Fibroblast of lung (primary cell): ENCODE data around the gene HPN.
"Not testable (repeated sequence)": the region's sequence is repeated elsewhere in the genome, so short reads cannot be mapped to it uniquely, and the experiment has no call there.

Experiments used
- EZH2 ChIP-seq: IDR thresholded peaks from 2 replicates; pipeline ENCODE4 v1.5.1; 2012; ENCODE audit warnings: low read length, control low read depth, mild to moderate bottlenecking; ENCODE audit errors: missing control alignments
- TF ChIP-seq, protein P1 (sequence below), 2 donors: IDR thresholded peaks in 1 of 2; conservative IDR thresholded peaks in 1 of 2; 1 replicate in 1 of 2; 2 replicates in 1 of 2; pipeline ENCODE4 v1.5.1; 2011 to 2012; ENCODE audit warnings: low read length in 2 of 2, control low read depth in 1 of 2, inconsistent platforms in 1 of 2, low read depth in 1 of 2, mild to moderate bottlenecking in 1 of 2

DNA sequence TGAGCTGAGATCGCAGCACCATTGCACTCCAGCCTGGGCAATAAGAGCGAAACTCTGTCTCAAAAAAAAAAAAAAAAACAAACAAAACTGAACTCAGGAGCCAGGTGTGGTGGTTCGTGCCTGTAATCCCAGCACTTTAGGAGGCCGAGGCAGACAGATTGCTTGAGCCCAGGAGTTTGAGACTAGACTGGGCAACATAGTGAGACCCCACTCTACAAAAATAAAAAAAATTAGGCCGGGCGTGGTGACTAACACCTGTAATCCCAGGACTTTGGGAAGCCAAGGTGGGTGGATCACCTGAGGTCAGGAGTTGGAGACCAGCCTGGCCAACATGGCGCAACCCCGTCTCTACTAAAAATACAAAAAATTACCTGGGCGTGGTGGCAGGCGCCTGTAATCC, 60.4 kb downstream of the HPN start:
- TF ChIP-seq, protein P1, sequence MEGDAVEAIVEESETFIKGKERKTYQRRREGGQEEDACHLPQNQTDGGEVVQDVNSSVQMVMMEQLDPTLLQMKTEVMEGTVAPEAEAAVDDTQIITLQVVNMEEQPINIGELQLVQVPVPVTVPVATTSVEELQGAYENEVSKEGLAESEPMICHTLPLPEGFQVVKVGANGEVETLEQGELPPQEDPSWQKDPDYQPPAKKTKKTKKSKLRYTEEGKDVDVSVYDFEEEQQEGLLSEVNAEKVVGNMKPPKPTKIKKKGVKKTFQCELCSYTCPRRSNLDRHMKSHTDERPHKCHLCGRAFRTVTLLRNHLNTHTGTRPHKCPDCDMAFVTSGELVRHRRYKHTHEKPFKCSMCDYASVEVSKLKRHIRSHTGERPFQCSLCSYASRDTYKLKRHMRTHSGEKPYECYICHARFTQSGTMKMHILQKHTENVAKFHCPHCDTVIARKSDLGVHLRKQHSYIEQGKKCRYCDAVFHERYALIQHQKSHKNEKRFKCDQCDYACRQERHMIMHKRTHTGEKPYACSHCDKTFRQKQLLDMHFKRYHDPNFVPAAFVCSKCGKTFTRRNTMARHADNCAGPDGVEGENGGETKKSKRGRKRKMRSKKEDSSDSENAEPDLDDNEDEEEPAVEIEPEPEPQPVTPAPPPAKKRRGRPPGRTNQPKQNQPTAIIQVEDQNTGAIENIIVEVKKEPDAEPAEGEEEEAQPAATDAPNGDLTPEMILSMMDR (conservative IDR thresholded peaks at IDR 0.05 in 1 of 2, IDR thresholded peaks at IDR 0.05 in 1 of 2; ENCODE audit: low read depth in 1 of 2, low read length in 2 of 2): not testable (repeated sequence)
- TF ChIP-seq EZH2: not testable (repeated sequence)
